Adrenal gland (tissue), 5 donors: ENCODE measurements around the gene CPHXL2.

Source experiments
- CTCF ChIP-seq, 6 experiments: fragments of 450-650 bp in 4 of 6; fragments of 200-600 bp in 2 of 6; sonication (generic) in 1 of 6; IDR thresholded peaks; 1 replicate in 5 of 6; 2 replicates in 1 of 6; pipeline versions ENCODE4 v1.5.1 to v1.8.0; 2016 to 2021; ENCODE audit warnings: antibody characterized with exemption in 6 of 6, mild to moderate bottlenecking in 2 of 6, moderate library complexity in 1 of 6
- POLR2A ChIP-seq, 2 donors: fragments of 450-650 bp; IDR thresholded peaks; one replicate each; pipeline ENCODE4 v1.6.1; 2017; ENCODE audit warnings: antibody characterized with exemption in 2 of 2, mild to moderate bottlenecking in 2 of 2, moderate library complexity in 1 of 2
- donor health status: DM: no; HTN: no; CAD: no.

GRCh38 chr16:75615619-75616018 is 61.2 kb downstream of the CPHXL2 start:
- no peak for TF ChIP-seq CTCF (IDR thresholded peaks at IDR 0.05)
- TF ChIP-seq POLR2A (IDR thresholded peaks at IDR 0.05), result no peak
